Fibroblast of lung (primary cell): ENCODE results near the gene FKBP1A. TPM values are rescaled to one million over a fixed set of nuclear protein-coding genes. Genes with fewer than 3 reads are reported as not detected.
A peak's percentile ranks its signal among the peaks of the same experiment; 100 is the strongest.

ENCODE experiments used
- DNase-seq, 2 donors: peaks; one replicate each; pipeline versions ENCODE4 v3.0.0 to v3.0.0-alpha.2; 2010; ENCODE audit warnings: low read depth in 2 of 2
- H2AFZ ChIP-seq: 2 replicates; pipeline ENCODE4 v1.5.1; 2012; ENCODE audit warnings: low read length, control low read depth, inconsistent platforms
- H3K27ac ChIP-seq: 2 replicates; pipeline ENCODE4 v1.5.1; 2011; ENCODE audit warnings: low read length, control low read depth; ENCODE audit not compliant: insufficient read depth
- H3K27me3 ChIP-seq: 2 replicates; pipeline ENCODE4 v1.5.1; 2011; ENCODE audit warnings: mild to moderate bottlenecking, low read length; ENCODE audit not compliant: control insufficient read depth, insufficient read depth
- H3K36me3 ChIP-seq: 2 replicates; pipeline ENCODE4 v1.5.1; 2011; ENCODE audit warnings: low read length; ENCODE audit not compliant: control insufficient read depth, insufficient read depth
- H3K4me1 ChIP-seq: 2 replicates; pipeline ENCODE4 v1.5.1; 2011; ENCODE audit warnings: low read length; ENCODE audit not compliant: control insufficient read depth, insufficient read depth; ENCODE audit errors: extremely low read depth
- H3K4me2 ChIP-seq: 2 replicates; pipeline ENCODE4 v1.5.1; 2011; ENCODE audit warnings: low read length, control low read depth; ENCODE audit not compliant: insufficient read depth; ENCODE audit errors: extremely low read depth
- H3K4me3 ChIP-seq, 4 experiments: fragments of 200-600 bp in 1 of 4; sonication (generic) in 1 of 4; replicated peaks in 1 of 4; 2 replicates each; pipeline ENCODE4 v1.5.1; 2011 to 2016; ENCODE audit warnings: low read length in 4 of 4, low read depth in 3 of 4, mild to moderate bottlenecking in 3 of 4, control low read depth in 2 of 4, inconsistent platforms in 1 of 4, mixed read lengths in 1 of 4; ENCODE audit not compliant: insufficient read depth in 1 of 4; ENCODE audit errors: control extremely low read depth in 1 of 4
- H3K79me2 ChIP-seq: 2 replicates; pipeline ENCODE4 v1.5.1; 2012; ENCODE audit warnings: mild to moderate bottlenecking, low read length, inconsistent platforms; ENCODE audit not compliant: control insufficient read depth, insufficient read depth
- H3K9ac ChIP-seq: 2 replicates; pipeline ENCODE4 v1.5.1; 2011; ENCODE audit warnings: mild to moderate bottlenecking, low read length, control low read depth; ENCODE audit not compliant: insufficient read depth
- H3K9me3 ChIP-seq: 2 replicates; pipeline ENCODE4 v1.5.1; 2012; ENCODE audit warnings: low read depth, low read length; ENCODE audit not compliant: control insufficient read depth, insufficient read depth
- H4K20me1 ChIP-seq: 2 replicates; pipeline ENCODE4 v1.5.1; 2011; ENCODE audit warnings: low read length; ENCODE audit not compliant: control insufficient read depth, insufficient read depth; ENCODE audit errors: extremely low read depth
- EZH2 ChIP-seq: IDR thresholded peaks from 2 replicates; pipeline ENCODE4 v1.5.1; 2012; ENCODE audit warnings: low read length, control low read depth, mild to moderate bottlenecking; ENCODE audit errors: missing control alignments
- polyA plus RNA-seq, 2 donors: library from polyadenylated mRNA; depleted of rRNA in 1 of 2; stranded (reverse) in 1 of 2; unstranded in 1 of 2; fragments of >200 nt; gene quantifications; 2 replicates each; pipeline ENCODE4 v1.2.1, GENCODE V29; 2011 to 2012; ENCODE audit warnings: missing spikeins in 1 of 2
- total RNA-seq: library from RNA; depleted of rRNA; stranded (reverse); fragments of >200 nt; gene quantifications from 2 replicates; pipeline ENCODE4 v1.2.1, GENCODE V29; 2014
- TF ChIP-seq, protein P1 (sequence below), 2 donors: IDR thresholded peaks in 1 of 2; conservative IDR thresholded peaks in 1 of 2; 1 replicate in 1 of 2; 2 replicates in 1 of 2; pipeline ENCODE4 v1.5.1; 2011 to 2012; ENCODE audit warnings: low read length in 2 of 2, control low read depth in 1 of 2, inconsistent platforms in 1 of 2, low read depth in 1 of 2, mild to moderate bottlenecking in 1 of 2

Gene FKBP1A
- total and polyA plus RNA-seq, 2 donors (not counting 1 experiment from before 2014, with no cell fraction given), result 120 to 440 TPM

DNA sequence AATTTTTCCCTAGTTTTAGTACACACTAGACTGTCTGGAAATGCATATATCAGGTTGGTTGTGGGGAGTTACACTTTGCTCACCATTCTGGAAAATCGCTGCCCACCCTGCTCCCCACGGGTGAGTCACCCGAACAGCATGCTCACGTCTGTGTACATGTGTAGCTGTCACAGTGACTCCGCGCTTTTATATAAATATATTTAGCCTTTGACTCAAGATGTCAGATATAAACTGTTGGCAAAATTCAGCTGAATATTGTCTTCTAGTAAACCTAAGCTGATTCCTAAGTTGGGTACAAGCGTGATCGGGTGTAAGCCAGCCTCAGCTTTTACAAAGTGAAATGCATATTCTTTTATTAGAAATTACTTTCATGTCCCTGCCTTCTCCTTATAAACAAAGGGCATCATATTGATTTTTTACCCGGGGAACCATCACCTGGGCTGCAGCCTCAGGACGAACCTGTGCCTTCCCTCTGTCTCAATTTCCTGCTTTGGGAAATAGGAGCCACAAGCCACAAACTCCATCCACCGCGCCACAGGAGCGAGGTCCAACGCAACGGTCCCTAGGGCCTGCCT lies 68.2 kb downstream of the FKBP1A start:
- peaks cover 36% of the 10 kb centered on the region for H3K4me1 ChIP-seq
- peak overlapping the region; percentile 99 for H3K27ac ChIP-seq
- peak; percentile 81 to 90 for DNase-seq
- H3K4me3 ChIP-seq, result peak overlapping the region; percentile 78 to 89 (median 81)
- peak overlapping the region; percentile 97 for H3K4me2 ChIP-seq
- H3K27me3 ChIP-seq, result no peaks in the 10 kb centered on the region
- peak overlapping the region; percentile 61 for H2AFZ ChIP-seq
- H4K20me1 ChIP-seq, result no peaks in the 10 kb centered on the region
- H3K36me3 ChIP-seq, result no peaks in the 10 kb centered on the region
- H3K9me3 ChIP-seq, result no peaks in the 10 kb centered on the region
- TF ChIP-seq, protein P1, sequence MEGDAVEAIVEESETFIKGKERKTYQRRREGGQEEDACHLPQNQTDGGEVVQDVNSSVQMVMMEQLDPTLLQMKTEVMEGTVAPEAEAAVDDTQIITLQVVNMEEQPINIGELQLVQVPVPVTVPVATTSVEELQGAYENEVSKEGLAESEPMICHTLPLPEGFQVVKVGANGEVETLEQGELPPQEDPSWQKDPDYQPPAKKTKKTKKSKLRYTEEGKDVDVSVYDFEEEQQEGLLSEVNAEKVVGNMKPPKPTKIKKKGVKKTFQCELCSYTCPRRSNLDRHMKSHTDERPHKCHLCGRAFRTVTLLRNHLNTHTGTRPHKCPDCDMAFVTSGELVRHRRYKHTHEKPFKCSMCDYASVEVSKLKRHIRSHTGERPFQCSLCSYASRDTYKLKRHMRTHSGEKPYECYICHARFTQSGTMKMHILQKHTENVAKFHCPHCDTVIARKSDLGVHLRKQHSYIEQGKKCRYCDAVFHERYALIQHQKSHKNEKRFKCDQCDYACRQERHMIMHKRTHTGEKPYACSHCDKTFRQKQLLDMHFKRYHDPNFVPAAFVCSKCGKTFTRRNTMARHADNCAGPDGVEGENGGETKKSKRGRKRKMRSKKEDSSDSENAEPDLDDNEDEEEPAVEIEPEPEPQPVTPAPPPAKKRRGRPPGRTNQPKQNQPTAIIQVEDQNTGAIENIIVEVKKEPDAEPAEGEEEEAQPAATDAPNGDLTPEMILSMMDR (conservative IDR thresholded peaks at IDR 0.05 in 1 of 2, IDR thresholded peaks at IDR 0.05 in 1 of 2; ENCODE audit: low read depth in 1 of 2, low read length in 2 of 2), result no peak
- no peak for TF ChIP-seq EZH2
- peak overlapping the region; percentile 99 for H3K9ac ChIP-seq
- peaks cover 24% of the 10 kb centered on the region for H3K79me2 ChIP-seq

- no peaks in the 10 kb centered on the region for H3K9me3 ChIP-seq
- no peak for DNase-seq
- H3K27ac ChIP-seq, result peak overlapping the region; percentile 99
- peak overlapping the region; percentile 97 for H3K4me2 ChIP-seq
- H3K27me3 ChIP-seq, result no peaks in the 10 kb centered on the region
- no peaks in the 10 kb centered on the region for H3K36me3 ChIP-seq
- peak overlapping the region; percentile 15 for H2AFZ ChIP-seq
- H4K20me1 ChIP-seq, result no peaks in the 10 kb centered on the region
- TF ChIP-seq, protein P1 (conservative IDR thresholded peaks at IDR 0.05 in 1 of 2, IDR thresholded peaks at IDR 0.05 in 1 of 2; ENCODE audit: low read depth in 1 of 2, low read length in 2 of 2), result no peak
- no peak for TF ChIP-seq EZH2
- H3K79me2 ChIP-seq, result peaks cover 20% of the 10 kb centered on the region
- peaks cover 37% of the 10 kb centered on the region for H3K4me1 ChIP-seq
- peak overlapping the region; percentile 99 for H3K9ac ChIP-seq
- H3K4me3 ChIP-seq, result peak overlapping the region in 2 of 4 experiments; percentile 80 to 89
Observed at GRCh38 chr20:1323830-1324597, 68.8 kb downstream of the FKBP1A start.

DNA sequence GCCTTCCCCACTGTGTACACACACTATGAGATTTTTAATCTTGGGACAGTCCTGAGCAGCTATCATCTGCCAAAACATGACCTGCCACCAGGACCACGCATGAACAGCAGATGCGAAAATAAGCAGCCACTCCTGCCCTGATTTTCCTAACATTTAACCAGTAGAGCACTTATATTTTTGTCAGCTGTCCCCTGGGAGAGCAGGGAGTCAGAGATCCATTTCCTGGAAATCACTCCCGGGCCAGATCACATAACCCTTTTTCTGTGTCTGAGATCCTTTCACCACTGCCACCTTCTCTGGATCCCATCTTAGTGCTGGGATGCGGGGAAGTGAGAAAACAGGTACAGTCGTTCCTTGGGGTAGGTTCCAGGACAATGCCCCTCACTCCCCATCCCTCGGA lies 69.6 kb downstream of the FKBP1A start:
- no peak for DNase-seq
- Histone ChIP-seq H3K27ac (peak overlapping the region; percentile 99), H3K27me3 (no peaks in the 10 kb centered on the region), H3K4me1 (peaks cover 37% of the 10 kb centered on the region), H3K4me2 (peak overlapping the region; percentile 60), H2AFZ (peak overlapping the region; percentile 66), H3K9ac (peak overlapping the region; percentile 51), H3K36me3 (no peaks in the 10 kb centered on the region), H3K79me2 (peaks cover 14% of the 10 kb centered on the region), H3K4me3 (no peak overlapping the region), H3K9me3 (no peaks in the 10 kb centered on the region), H4K20me1 (no peaks in the 10 kb centered on the region)
- TF ChIP-seq, protein P1 (conservative IDR thresholded peaks at IDR 0.05 in 1 of 2, IDR thresholded peaks at IDR 0.05 in 1 of 2; ENCODE audit: low read depth in 1 of 2, low read length in 2 of 2), result no peak
- no peak for TF ChIP-seq EZH2
